HepG2 (cell line): Measurements from ENCODE around the gene COL25A1. TPM values are rescaled to one million over a fixed set of nuclear protein-coding genes. Genes with fewer than 3 reads are reported as not detected.

ENCODE experiments used
- ATAC-seq: fragments of 200-7000 bp; cut with Tn5 transposase; 3 replicates; pipeline ENCODE4 v1.9.1; 2020; ENCODE audit warnings: mild to moderate bottlenecking, moderate library complexity
- Bru-seq: library from RNA; stranded (reverse); fragments of 400-500 nt; gene quantifications from one replicate; lab custom pipeline; 2021; lab: Mats Ljungman, UMichigan
- BruChase-seq, 2 experiments: library from RNA; stranded (reverse); fragments of 400-500 nt; gene quantifications; one replicate each; lab custom pipeline; 2021; lab: Mats Ljungman, UMichigan
- BruUV-seq: library from RNA; stranded (reverse); fragments of 400-500 nt; replicated peaks from 2 replicates; lab custom pipeline; 2021; lab: Mats Ljungman, UMichigan
- CTCF ChIA-PET: fragments of 300-600 bp; formaldehyde crosslinking; extraction: SDS; loops from one replicate; lab custom pipeline; 2021; ENCODE audit warnings: low total read pairs, inconsistent platforms, low intra/inter-chr PET ratio; lab: Yijun Ruan, JAX
- POLR2A ChIA-PET: fragments of 350-600 bp; sonication (Branson Sonifier 250); formaldehyde crosslinking; loops from one replicate; lab custom pipeline; 2020; ENCODE audit warnings: antibody characterized with exemption, inconsistent platforms; lab: Yijun Ruan, JAX
- DNase-seq: peaks from one replicate; pipeline ENCODE4 v3.0.0-alpha.2; 2015; ENCODE audit warnings: low spot score
- FAIRE-seq: peaks from 3 replicates; lab custom pipeline; 2011; peaks lifted over from hg19 to GRCh38; lab: Jason Lieb, UNC
- H2AFZ ChIP-seq: one replicate; pipeline ENCODE4 v1.6.1; 2011; ENCODE audit warnings: low read length, inconsistent platforms
- H3K27ac ChIP-seq: fragments of 300-600 bp; 3 replicates; pipeline ENCODE4 v1.8.0; 2011; ENCODE audit warnings: mixed run types, mild to moderate bottlenecking, mixed read lengths, low read length, inconsistent platforms; ENCODE audit not compliant: insufficient read depth; ENCODE audit errors: extremely low read length
- H3K27me3 ChIP-seq, 2 experiments: fragments of 200-600 bp in 1 of 2; 2 replicates in 1 of 2; 3 replicates in 1 of 2; pipeline versions ENCODE4 v1.6.0 to v1.8.0; 2011; ENCODE audit warnings: low read length in 2 of 2, mild to moderate bottlenecking in 2 of 2, moderate library complexity in 2 of 2, inconsistent platforms in 1 of 2; ENCODE audit not compliant: insufficient read depth in 2 of 2, control insufficient read depth in 1 of 2
- H3K36me3 ChIP-seq, 2 experiments: fragments of 200-600 bp in 1 of 2; replicated peaks in 1 of 2; 2 replicates in 1 of 2; 3 replicates in 1 of 2; pipeline versions ENCODE4 v1.5.1 to v1.8.0; 2011; ENCODE audit warnings: low read length in 2 of 2, inconsistent platforms in 1 of 2; ENCODE audit not compliant: insufficient read depth in 2 of 2, control insufficient read depth in 1 of 2
- H3K4me1 ChIP-seq: 2 replicates; pipeline ENCODE4 v1.5.1; 2012; ENCODE audit warnings: low read length, inconsistent platforms; ENCODE audit not compliant: insufficient read depth
- H3K4me2 ChIP-seq: 2 replicates; pipeline ENCODE4 v1.6.0; 2011; ENCODE audit warnings: low read depth, low read length, inconsistent platforms
- H3K4me3 ChIP-seq, 3 experiments: fragments of 200-600 bp in 1 of 3; sonication (generic), shearing (Covaris generic) in 1 of 3; replicated peaks in 1 of 3; 2 replicates each; pipeline ENCODE4 v1.5.1; 2011 to 2016; ENCODE audit warnings: low read length in 3 of 3, inconsistent platforms in 2 of 3, low read depth in 2 of 3, mild to moderate bottlenecking in 2 of 3, control low read depth in 1 of 3, mixed read lengths in 1 of 3; ENCODE audit not compliant: insufficient read depth in 1 of 3
- H3K79me2 ChIP-seq: one replicate; pipeline ENCODE4 v1.6.1; 2011; ENCODE audit warnings: low read length, inconsistent platforms; ENCODE audit not compliant: insufficient read depth
- H3K9ac ChIP-seq: 2 replicates; pipeline ENCODE4 v1.6.0; 2011; ENCODE audit warnings: mild to moderate bottlenecking, low read depth, low read length, inconsistent platforms; ENCODE audit not compliant: insufficient read depth
- H3K9me3 ChIP-seq: 2 replicates; pipeline ENCODE4 v1.5.1; 2012; ENCODE audit warnings: mild to moderate bottlenecking, low read length
- H4K20me1 ChIP-seq: 2 replicates; pipeline ENCODE4 v1.6.0; 2011; ENCODE audit warnings: inconsistent platforms, mild to moderate bottlenecking, low read length, moderate library complexity; ENCODE audit not compliant: insufficient read depth
- ARNT2 ChIP-seq: sonication (generic); formaldehyde crosslinking; IDR thresholded peaks from 2 replicates; pipeline ENCODE4 v1.8.0; 2022; ENCODE audit warnings: mild to moderate bottlenecking, low read depth, missing genetic modification reagents, moderate library complexity
- DR1 ChIP-seq: sonication (generic); formaldehyde crosslinking; IDR thresholded peaks from 2 replicates; pipeline ENCODE4 v1.8.0; 2021; ENCODE audit warnings: mild to moderate bottlenecking, missing genetic modification reagents, inconsistent platforms
- GATAD1 ChIP-seq: IDR thresholded peaks from 2 replicates; pipeline ENCODE4 v1.6.1; 2016; ENCODE audit warnings: missing genetic modification reagents, missing compliant biosample characterization
- PRMT3 ChIP-seq: sonication (generic); formaldehyde crosslinking; IDR thresholded peaks from 2 replicates; pipeline ENCODE4 v1.8.1; 2022; ENCODE audit warnings: low read depth, mild to moderate bottlenecking, moderate library complexity, missing genetic modification reagents, borderline replicate concordance
- ZNF138 ChIP-seq: sonication (generic); formaldehyde crosslinking; IDR thresholded peaks from 2 replicates; pipeline ENCODE4 v1.5.0; 2020; ENCODE audit warnings: mild to moderate bottlenecking, low read depth, missing genetic modification reagents
- ZNF496 ChIP-seq: sonication (generic); formaldehyde crosslinking; IDR thresholded peaks from 2 replicates; pipeline ENCODE4 v1.8.1; 2023; ENCODE audit warnings: mild to moderate bottlenecking, moderate library complexity, missing genetic modification reagents; ENCODE audit not compliant: insufficient replicate concordance
- ZNF839 ChIP-seq: sonication (generic); formaldehyde crosslinking; IDR thresholded peaks from 2 replicates; pipeline ENCODE4 v1.4.0; 2020; ENCODE audit warnings: missing genetic modification reagents, mild to moderate bottlenecking, borderline replicate concordance
- ZSCAN22 ChIP-seq: sonication (generic); formaldehyde crosslinking; IDR thresholded peaks from 2 replicates; pipeline ENCODE4 v1.4.0; 2020; ENCODE audit warnings: mild to moderate bottlenecking, missing genetic modification reagents
- WGBS: methylation state at CpG from one replicate; pipeline ENCODE4 v1.1.6; 2017; ENCODE audit warnings: low lambda C conversion rate; 5-methylcytosine and 5-hydroxymethylcytosine counted together
- in situ Hi-C: cut with HindIII; loops from 2 replicates; pipeline ENCODE4 v1.10.0; 2017; ENCODE audit warnings: low pct_unique_long_range_greater_than_20kb; ENCODE audit not compliant: extremely low pct_ligation_motif_present
- intact Hi-C: fragments of 100-400 bp; cut with micrococcal nuclease; formaldehyde crosslinking; loops from one replicate; pipeline ENCODE4 v1.10.0; 2022; ENCODE audit not compliant: unreplicated experiment
- long read RNA-seq, 2 experiments: library from RNA in 1 of 2; library from polyadenylated mRNA in 1 of 2; stranded (forward) in 1 of 2; unstranded in 1 of 2; transcript quantifications; one replicate each; pipeline ENCODE4 v2.0.0, GENCODE V29; 2019 to 2022
- polyA minus RNA-seq, 3 experiments: library from RNA; depleted of rRNA, polyadenylated mRNA; stranded (reverse); fragments of >200 nt; gene quantifications; 2 replicates each; pipeline ENCODE4 v1.2.3, GENCODE V29; 2011; ENCODE audit warnings: low replicate concordance in 1 of 3
- polyA plus RNA-seq, 8 experiments: library from polyadenylated mRNA; depleted of rRNA in 3 of 8; stranded (reverse) in 7 of 8; unstranded in 1 of 8; fragments of >200 nt; fragmentation: Illumina TruSeq in 4 of 8; extraction: Trizol in 4 of 8; gene quantifications; 2 replicates each; pipeline versions ENCODE4 v1.2.1 to v1.2.3, GENCODE V29; 2011 to 2016; ENCODE audit warnings: low read depth in 4 of 8, missing spikeins in 1 of 8, mixed read lengths in 1 of 8; ENCODE audit not compliant: insufficient read depth in 1 of 8
- total RNA-seq, 5 experiments: library from RNA; depleted of rRNA; stranded (reverse); fragments of >200 nt; fragmentation: Illumina TruSeq; extraction: Trizol; gene quantifications; 2 replicates each; pipeline ENCODE4 v1.2.3, GENCODE V29; 2016; ENCODE audit warnings: low read depth in 1 of 5
- TF ChIP-seq, protein P1 (sequence below): IDR thresholded peaks from 2 replicates; pipeline ENCODE4 v1.6.1; 2016
- TF ChIP-seq, protein P2 (sequence below): IDR thresholded peaks from 2 replicates; pipeline ENCODE4 v1.6.1; 2012; ENCODE audit warnings: low read depth, low read length, improper control_type of control experiment
- TF ChIP-seq, protein P3 (sequence below): sonication (generic); formaldehyde crosslinking; IDR thresholded peaks from 2 replicates; pipeline ENCODE4 v1.4.0; 2020; ENCODE audit warnings: missing genetic modification reagents, mild to moderate bottlenecking, borderline replicate concordance
- TF ChIP-seq, protein P4 (sequence below): sonication (generic); formaldehyde crosslinking; IDR thresholded peaks from 2 replicates; pipeline ENCODE4 v1.8.1; 2023; ENCODE audit warnings: mild to moderate bottlenecking, missing genetic modification reagents

The COL25A1 gene
- not detected in 2 replicates for total RNA-seq (2016; rRNA removed; fragmentation: Illumina TruSeq; extraction: Trizol)
- not detected in 2 replicates for total RNA-seq (2016; cell fraction: cytosol; rRNA removed; fragmentation: Illumina TruSeq; extraction: Trizol; ENCODE audit: low read depth)
- total RNA-seq (2016; cell fraction: insoluble cytoplasmic fraction; rRNA removed; fragmentation: Illumina TruSeq; extraction: Trizol): not detected in 2 replicates
- total RNA-seq (2016; cell fraction: membrane; rRNA removed; fragmentation: Illumina TruSeq; extraction: Trizol): not detected in 2 replicates
- not detected in 2 replicates for total RNA-seq (2016; cell fraction: nucleus; rRNA removed; fragmentation: Illumina TruSeq; extraction: Trizol)
- not detected in 2 replicates for polyA plus RNA-seq (2011; rRNA removed)
- polyA plus RNA-seq (2011; cell fraction: cytosol; rRNA removed): not detected in 2 replicates
- polyA plus RNA-seq (2011; cell fraction: nucleus; rRNA removed): 0.02 and 0.05 TPM in 2 replicates
- 0.03 TPM in 1 of 2 replicates, not detected in the other for polyA plus RNA-seq (2012)
- polyA plus RNA-seq (2016; cell fraction: cytosol; fragmentation: Illumina TruSeq; extraction: Trizol; ENCODE audit: low read depth): not detected in 2 replicates
- polyA plus RNA-seq (2016; cell fraction: insoluble cytoplasmic fraction; fragmentation: Illumina TruSeq; extraction: Trizol; ENCODE audit: low read depth): not detected in 2 replicates
- not detected in 2 replicates for polyA plus RNA-seq (2016; cell fraction: membrane; fragmentation: Illumina TruSeq; extraction: Trizol; ENCODE audit: low read depth)
- not detected in 2 replicates for polyA plus RNA-seq (2016; cell fraction: nucleus; fragmentation: Illumina TruSeq; extraction: Trizol; ENCODE audit: insufficient read depth, low read depth)
- 23.4 TPM in 1 of 2 replicates, not detected in the other for polyA minus RNA-seq (2011; rRNA and poly(A)+ RNA removed; ENCODE audit: low replicate concordance)
- not detected in 2 replicates for polyA minus RNA-seq (2011; cell fraction: cytosol; rRNA and poly(A)+ RNA removed)
- polyA minus RNA-seq (2011; cell fraction: nucleus; rRNA and poly(A)+ RNA removed): 0.13 TPM in 1 of 2 replicates, not detected in the other
- percentile 3 among the genes with signal in this experiment for Bru-seq, nascent RNA
- percentile 2 among the genes with signal in this experiment for BruChase-seq, experiment 1, labeled RNA remaining after a 6-hour chase
- BruChase-seq, experiment 2, labeled RNA remaining after a 2-hour chase: percentile 5 among the genes with signal in this experiment
- long read RNA-seq, experiment 1: 0 reads
- long read RNA-seq, experiment 2: 0 reads

DNA sequence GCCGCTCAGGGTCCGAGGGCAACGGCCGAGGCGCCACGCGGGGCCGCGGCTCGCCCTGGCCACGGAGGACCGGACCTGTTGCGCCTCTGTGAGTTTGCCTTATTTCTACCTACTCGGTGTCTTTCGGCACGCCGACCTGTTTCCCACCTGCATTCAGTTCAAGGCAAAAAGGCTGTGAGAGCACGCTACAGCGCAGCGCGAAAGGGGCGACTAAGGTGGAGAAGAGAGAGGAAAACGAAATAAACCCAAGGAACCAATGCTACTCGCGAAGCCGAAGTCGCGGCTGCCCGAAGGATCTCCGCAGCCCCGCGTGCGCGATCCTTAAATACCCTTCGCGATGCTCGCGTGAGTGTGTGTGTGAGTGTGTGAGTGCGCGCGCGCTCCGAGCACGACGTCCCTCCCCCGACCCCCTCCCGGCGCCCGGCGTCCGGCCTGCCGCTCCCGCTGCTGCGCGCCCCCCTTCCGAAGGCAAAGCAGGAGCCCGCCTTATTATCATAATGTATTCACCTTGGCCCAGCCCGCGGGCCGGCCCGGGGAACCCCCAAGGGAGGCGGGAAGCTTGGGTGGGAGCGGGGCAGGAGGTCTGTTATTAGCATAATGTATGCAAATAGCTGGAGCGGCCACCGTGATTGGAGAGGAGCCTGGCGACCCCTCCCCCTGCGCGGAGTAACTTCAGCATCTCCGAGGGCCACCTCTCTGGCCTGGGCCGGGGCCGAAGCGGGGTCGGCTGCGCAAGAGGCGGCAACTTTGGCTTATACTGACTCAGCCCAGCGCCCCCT, at the start of gene COL25A1:
TSS of gene COL25A1 (minus strand) at position 298 of the 779 bp plus-strand sequence.
- in situ Hi-C loops: no loop called here
- BruUV-seq: no TSS peak
- no peaks in the 10 kb centered on the region for H3K79me2 ChIP-seq
- no peak within 1 kb of the TSS for H3K27ac ChIP-seq
- no peaks in the 10 kb centered on the region for H3K4me1 ChIP-seq
- no peak within 1 kb of the TSS for H3K4me2 ChIP-seq
- no peaks in the 10 kb centered on the region for H4K20me1 ChIP-seq
- FAIRE-seq (no peak), DNase-seq (no peak), ATAC-seq (no peak)
- H3K4me3 ChIP-seq: no peak within 1 kb of the TSS
- no peaks in the 10 kb centered on the region for H3K9me3 ChIP-seq
- H2AFZ ChIP-seq: no peak within 1 kb of the TSS
- ChIA-PET CTCF (no interaction called here), POLR2A (no interaction called here)
- WGBS: 65% methylated on average over 63 of the region's 76 CpGs
- H3K9ac ChIP-seq: no peak within 1 kb of the TSS
- intact Hi-C loops: no loop called here
- no peaks in the 10 kb centered on the region for H3K36me3 ChIP-seq
- peaks cover 1 to 6% of the 10 kb centered on the region in 2 experiments; a peak in 3 of 5 replicates for H3K27me3 ChIP-seq
- TF ChIP-seq ZNF496 (no peak), PRMT3 (CRISPR knock-in tag) (no peak), ZNF839 (CRISPR knock-in tag) (no peak), ZNF138 (CRISPR knock-in tag) (no peak), ARNT2 (no peak), ZSCAN22 (CRISPR knock-in tag) (no peak), GATAD1 (CRISPR knock-in tag) (no peak), DR1 (no peak)
- TF ChIP-seq, protein P1, sequence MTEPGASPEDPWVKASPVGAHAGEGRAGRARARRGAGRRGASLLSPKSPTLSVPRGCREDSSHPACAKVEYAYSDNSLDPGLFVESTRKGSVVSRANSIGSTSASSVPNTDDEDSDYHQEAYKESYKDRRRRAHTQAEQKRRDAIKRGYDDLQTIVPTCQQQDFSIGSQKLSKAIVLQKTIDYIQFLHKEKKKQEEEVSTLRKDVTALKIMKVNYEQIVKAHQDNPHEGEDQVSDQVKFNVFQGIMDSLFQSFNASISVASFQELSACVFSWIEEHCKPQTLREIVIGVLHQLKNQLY: no peak
- TF ChIP-seq, protein P2, sequence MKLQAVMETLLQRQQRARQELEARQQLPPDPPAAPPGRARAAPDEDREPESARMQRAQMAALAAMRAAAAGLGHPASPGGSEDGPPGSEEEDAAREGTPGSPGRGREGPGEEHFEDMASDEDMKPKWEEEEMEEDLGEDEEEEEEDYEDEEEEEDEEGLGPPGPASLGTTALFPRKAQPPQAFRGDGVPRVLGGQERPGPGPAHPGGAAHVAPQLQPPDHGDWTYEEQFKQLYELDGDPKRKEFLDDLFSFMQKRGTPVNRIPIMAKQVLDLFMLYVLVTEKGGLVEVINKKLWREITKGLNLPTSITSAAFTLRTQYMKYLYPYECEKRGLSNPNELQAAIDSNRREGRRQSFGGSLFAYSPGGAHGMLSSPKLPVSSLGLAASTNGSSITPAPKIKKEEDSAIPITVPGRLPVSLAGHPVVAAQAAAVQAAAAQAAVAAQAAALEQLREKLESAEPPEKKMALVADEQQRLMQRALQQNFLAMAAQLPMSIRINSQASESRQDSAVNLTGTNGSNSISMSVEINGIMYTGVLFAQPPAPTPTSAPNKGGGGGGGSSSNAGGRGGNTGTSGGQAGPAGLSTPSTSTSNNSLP: no peak
- TF ChIP-seq, protein P3, sequence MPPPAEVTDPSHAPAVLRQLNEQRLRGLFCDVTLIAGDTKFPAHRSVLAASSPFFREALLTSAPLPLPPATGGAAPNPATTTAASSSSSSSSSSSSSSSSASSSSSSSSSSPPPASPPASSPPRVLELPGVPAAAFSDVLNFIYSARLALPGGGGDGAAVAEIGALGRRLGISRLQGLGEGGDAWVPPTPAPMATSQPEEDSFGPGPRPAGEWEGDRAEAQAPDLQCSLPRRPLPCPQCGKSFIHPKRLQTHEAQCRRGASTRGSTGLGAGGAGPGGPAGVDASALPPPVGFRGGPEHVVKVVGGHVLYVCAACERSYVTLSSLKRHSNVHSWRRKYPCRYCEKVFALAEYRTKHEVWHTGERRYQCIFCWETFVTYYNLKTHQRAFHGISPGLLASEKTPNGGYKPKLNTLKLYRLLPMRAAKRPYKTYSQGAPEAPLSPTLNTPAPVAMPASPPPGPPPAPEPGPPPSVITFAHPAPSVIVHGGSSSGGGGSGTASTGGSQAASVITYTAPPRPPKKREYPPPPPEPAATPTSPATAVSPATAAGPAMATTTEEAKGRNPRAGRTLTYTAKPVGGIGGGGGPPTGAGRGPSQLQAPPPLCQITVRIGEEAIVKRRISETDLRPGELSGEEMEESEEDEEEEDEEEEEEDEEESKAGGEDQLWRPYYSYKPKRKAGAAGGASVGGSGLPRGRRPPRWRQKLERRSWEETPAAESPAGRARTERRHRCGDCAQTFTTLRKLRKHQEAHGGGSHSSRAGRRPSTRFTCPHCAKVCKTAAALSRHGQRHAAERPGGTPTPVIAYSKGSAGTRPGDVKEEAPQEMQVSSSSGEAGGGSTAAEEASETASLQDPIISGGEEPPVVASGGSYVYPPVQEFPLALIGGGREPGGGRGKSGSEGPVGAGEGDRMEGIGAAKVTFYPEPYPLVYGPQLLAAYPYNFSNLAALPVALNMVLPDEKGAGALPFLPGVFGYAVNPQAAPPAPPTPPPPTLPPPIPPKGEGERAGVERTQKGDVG: no peak
- TF ChIP-seq, protein P4, sequence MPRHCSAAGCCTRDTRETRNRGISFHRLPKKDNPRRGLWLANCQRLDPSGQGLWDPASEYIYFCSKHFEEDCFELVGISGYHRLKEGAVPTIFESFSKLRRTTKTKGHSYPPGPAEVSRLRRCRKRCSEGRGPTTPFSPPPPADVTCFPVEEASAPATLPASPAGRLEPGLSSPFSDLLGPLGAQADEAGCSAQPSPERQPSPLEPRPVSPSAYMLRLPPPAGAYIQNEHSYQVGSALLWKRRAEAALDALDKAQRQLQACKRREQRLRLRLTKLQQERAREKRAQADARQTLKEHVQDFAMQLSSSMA: no peak
